ENCODE measurements around the gene MT1G. TPM values are rescaled to one million over a fixed set of nuclear protein-coding genes. Genes with fewer than 3 reads are reported as not detected.
"Not testable (repeated sequence)": the region's sequence is repeated elsewhere in the genome, so short reads cannot be mapped to it uniquely, and the experiment has no call there.

MT1G gene
- total RNA-seq, 1 donor from 2014 or later, result 10.5 TPM

GRCh38 chr16:56637814-56638750 lies 29.8 kb downstream of the MT1G start, which contains the start of gene MT1A:
Gene MT1A (plus strand): TSS chr16:56638666. CDS start chr16:56638739, 73 bp downstream.
- DNase-seq (ENCODE audit: low read depth), result no peak

- no peak for DNase-seq (ENCODE audit: low read depth)
Measured at GRCh38 chr16:56636616-56637413, 31.1 kb downstream of the MT1G start.

- no peak for DNase-seq (ENCODE audit: low read depth)
Measured at GRCh38 chr16:56635441-56635967, 32.4 kb downstream of the MT1G start.

- no peak for DNase-seq (ENCODE audit: low read depth)
Measured at GRCh38 chr16:56634715-56635440, 33.0 kb downstream of the MT1G start.

- no peak for DNase-seq (ENCODE audit: low read depth)
Measured at GRCh38 chr16:56633535-56633934, 34.3 kb downstream of the MT1G start.

- DNase-seq (ENCODE audit: low read depth), result no peak
Measured at GRCh38 chr16:56632848-56633365, 35.0 kb downstream of the MT1G start.

- no peak for DNase-seq (ENCODE audit: low read depth)
Measured at GRCh38 chr16:56632156-56632847, 35.6 kb downstream of the MT1G start, which contains the start of gene MT1M. Gene MT1M (plus strand): TSS chr16:56632659. CDS start chr16:56632732, 73 bp downstream.

- no peak for DNase-seq (ENCODE audit: low read depth)
Measured at GRCh38 chr16:56631832-56632155, 36.1 kb downstream of the MT1G start.

- DNase-seq (ENCODE audit: low read depth), result no peak
Measured at GRCh38 chr16:56631197-56631596, 36.7 kb downstream of the MT1G start.

GRCh38 chr16:56630134-56630533 lies 37.7 kb downstream of the MT1G start:
- DNase-seq (ENCODE audit: low read depth), result no peak

- no peak for DNase-seq (ENCODE audit: low read depth)
Measured at GRCh38 chr16:56629531-56629930, 38.3 kb downstream of the MT1G start.

- peak; percentile 50 for DNase-seq (ENCODE audit: low read depth)
Measured at GRCh38 chr16:56628486-56629350, 39.1 kb downstream of the MT1G start.

GRCh38 chr16:56626685-56627084 lies 41.2 kb downstream of the MT1G start:
- DNase-seq (ENCODE audit: low read depth), result no peak

GRCh38 chr16:56625943-56626654 lies 41.8 kb downstream of the MT1G start:
- DNase-seq (ENCODE audit: low read depth), result no peak

- peak; percentile 61 for DNase-seq (ENCODE audit: low read depth)
Measured at GRCh38 chr16:56625140-56625942, 42.5 kb downstream of the MT1G start, which contains the start of gene MT1E. Gene MT1E (plus strand): TSS chr16:56625781. CDS start chr16:56625852, 71 bp downstream.

GRCh38 chr16:56623637-56624036 lies 44.2 kb downstream of the MT1G start:
- DNase-seq (ENCODE audit: low read depth), result no peak

- not testable (repeated sequence) for DNase-seq (ENCODE audit: low read depth)
Measured at GRCh38 chr16:56623184-56623583, 44.7 kb downstream of the MT1G start.

Data from renal cortical epithelial cell (primary cell).